HK-2 (cell line): Measurements from ENCODE around the gene IQCH.

ENCODE experiments used
- DNase-seq: peaks from one replicate; pipeline ENCODE4 v3.0.0-alpha.2; 2018; ENCODE audit not compliant: unreplicated experiment

IQCH gene

DNA sequence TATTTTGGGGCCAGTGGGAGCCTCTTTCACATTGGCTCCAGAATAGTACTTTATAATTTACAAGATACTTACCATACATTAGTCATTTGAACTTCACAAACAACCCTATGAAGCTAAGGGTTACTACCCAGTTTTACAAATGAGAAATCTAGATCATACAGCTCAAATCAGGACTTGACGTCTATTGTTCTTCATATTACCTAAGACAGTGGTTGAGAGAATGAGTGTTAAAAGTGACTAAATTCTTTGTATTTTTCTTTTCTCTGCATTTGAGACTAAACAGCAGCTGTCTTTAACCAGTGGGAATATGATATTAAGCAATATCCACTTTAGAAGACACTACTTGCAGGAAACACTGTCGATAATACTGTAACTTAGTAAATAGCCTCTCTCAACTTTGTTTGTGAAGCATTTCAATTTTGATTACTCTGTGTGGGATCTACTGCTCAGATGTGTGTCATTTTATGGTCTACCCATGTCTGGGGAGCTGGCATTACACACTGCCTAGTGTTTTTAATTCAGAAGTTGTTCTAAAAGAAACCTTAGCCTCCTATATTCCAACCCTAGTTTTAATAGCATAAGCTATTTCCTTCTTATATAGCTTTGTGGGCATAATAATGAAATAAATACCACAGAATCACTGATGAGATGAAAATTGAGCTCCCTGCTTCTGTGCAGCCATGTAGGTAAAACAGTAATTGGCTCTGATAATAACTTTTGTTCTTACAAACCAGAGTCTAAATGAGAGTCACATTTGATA lies 45.9 kb downstream of the IQCH start:
- no peak for DNase-seq

DNA sequence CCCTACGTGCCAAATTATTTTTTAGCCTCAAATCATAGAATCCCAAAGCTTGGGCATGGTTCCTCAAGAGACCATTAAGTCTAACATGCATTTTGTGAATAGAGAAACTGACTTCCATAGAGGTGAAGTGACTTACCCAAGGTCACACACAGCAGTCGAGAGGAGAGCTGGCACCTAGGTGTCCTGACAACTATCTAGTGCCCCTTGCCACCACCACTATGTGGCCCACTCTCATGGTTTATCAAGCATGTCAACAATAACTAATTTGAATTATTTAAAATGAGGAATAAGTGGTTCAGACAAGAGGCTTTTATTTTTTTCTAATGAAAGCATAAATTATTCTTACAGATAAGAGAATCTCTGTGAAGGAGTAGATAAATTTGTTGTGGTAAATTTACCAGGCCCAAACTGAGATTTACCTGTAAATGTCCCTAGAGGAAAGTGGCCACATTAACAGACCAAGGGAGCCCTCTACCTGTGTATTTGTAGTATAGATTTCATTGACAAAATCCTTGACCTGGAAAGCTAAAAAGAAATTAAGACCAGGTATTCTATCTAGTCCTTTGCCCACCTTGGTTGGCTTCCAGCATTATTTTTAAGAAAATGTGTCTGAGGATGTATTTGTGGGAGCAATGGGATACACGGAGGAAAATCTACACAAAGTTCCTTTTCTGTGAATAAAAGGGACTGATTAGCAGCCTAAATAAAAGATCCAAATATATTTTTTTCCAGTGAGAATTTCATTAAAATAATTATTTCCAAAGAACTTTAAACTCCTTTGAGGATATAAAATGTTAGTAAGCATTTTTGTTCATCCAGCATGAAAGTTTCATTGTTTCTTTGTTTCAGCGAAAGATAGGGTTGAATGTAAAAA lies 49.1 kb downstream of the IQCH start:
- DNase-seq = no peak

DNA sequence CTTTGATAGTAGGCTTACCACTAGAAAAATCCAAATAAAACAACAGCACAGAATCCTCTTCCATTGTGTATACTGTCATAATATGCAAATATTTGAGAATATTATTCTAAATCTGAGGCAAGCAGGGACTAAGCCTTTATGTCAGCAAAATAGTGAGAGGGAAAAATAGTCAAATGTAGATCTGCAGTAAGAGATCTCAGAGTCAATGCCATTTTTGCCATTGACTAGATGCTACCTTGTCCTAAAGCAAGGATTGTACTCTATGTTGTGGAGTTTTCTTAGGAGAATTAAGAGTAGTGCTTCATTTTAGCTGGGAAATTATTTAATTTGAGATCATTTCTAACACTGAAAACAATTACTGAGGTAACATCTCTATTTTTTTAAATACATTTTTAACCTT lies 50.2 kb downstream of the IQCH start:
- no peak for DNase-seq

DNA sequence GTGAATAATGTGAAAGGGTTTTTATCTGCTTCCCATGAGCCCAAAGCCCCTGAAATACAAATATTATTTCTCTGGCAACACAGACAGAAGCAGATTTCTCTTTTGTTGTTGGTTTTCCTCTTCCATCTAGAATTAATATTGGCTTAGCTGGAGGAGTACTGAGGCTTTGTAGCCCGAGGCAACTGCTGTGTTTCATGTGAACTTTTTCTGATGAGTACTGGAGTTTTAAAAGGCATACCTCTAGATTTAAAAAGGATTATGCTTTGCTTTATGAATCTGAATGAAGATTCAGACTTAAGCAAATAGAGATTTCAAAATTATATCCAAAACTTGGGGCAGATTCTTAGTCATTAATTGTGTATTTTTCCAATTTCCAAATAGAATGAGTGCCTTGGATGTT lies 50.9 kb downstream of the IQCH start:
- no peak for DNase-seq

DNA sequence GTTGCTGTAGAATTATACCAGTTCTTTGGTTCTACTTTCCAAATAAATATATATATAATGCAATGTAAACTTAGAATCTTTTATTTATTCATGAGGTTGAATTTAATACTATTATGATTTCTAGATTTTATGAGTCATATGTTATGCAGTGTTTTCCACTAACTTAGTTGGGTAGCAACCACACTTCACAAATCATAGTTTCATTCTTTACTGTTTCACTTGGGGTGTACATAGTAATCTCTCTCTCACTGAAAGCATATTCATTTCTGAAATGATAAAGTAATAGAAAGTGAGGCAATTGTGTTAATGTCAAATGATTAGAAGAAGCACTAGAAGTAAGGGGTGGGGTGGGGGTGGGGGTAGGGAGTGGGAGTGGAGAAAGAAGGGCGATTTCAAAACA lies 52.6 kb downstream of the IQCH start:
- DNase-seq = no peak

DNA sequence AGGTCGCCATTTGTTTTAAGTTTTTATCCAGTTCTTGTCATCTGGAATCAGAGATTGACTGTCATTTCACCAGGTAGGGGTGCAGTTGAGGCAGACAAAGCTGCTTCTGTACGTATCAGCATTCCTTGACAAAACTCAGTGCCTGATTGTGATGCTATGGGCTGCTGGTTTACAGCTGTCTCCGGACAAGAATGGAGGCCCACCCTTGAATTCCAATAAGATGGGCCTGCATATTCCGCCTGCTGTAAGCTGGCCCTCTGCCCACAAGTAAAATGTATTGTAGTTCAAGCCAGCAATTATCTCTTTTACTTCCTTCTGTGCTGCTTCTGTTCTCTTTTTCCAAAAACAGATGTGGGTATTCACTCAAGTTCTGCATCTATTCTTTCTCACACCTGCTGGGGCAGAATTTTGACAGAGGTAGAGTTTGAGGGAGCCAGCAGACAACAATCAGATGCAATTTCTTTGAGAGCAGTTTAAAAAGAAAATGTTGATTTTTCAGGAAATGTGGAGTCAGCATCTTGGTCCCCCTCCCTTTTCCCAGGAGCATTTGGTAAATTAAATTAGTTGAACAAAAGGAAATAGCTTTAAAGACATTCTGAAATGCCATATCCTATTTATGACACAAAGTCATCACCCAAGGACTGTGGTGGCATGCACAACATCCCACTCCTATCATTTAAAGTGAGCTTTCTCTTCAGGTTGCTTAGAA lies 53.5 kb downstream of the IQCH start:
- no peak for DNase-seq

DNA sequence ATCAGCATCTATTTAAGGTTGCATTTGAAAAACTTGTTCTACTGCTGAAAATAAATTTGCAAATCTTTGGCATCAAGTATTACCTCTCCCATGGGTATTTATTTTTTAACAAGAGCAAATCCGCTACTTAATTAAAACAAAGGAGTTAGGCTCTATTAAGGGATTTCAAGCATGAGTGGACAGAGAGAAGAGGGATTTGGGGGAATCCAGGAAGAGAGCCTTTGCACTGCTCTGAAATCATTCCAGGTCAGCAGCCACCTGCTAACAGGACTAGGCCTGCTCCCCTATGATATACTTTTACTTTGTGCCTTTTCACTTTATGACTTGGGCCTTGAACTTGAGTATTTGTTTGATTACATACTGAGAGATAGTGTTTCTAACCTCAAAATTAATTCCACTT lies 57.1 kb downstream of the IQCH start:
- no peak for DNase-seq

DNA sequence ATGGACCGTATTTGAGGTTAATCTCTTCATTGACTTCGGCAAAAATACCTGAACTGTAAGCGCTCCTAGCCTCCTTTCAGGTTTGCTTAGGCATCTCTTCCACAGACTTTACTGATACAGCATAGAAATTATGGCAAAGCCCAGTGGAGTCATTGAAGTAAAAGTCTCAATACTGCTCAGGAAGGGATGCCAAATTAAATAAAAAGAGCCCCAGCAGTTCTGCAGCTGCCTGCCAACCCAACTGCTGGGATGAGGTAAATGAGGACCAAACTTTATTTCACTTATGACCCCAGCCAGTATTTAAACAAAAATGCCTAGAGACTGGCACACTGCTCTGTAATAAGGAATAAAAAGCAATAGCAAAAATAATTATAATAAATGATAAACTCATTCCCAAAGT lies 65.4 kb downstream of the IQCH start:
- no peak for DNase-seq

DNA sequence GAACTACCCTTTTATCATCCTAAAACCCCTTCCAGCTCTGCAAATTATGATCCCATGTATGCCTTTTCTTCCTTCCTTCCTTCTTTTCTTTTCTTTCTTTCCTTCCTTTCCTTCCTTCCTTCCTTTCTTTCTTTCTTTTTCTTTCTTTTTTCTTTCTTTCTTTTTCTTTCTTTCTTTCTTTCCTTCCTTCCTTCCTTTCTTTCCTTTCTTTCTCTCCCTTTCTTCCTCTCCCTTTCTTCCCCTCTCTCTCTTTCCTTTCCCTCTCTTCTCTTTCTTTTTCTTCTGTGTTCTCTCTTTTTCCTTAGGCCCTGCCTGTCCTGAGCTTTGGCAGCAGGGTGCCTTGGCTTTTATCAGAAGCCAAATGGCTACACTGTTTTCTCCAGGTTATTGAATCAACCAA lies 66.8 kb downstream of the IQCH start:
- no peak for DNase-seq

DNA sequence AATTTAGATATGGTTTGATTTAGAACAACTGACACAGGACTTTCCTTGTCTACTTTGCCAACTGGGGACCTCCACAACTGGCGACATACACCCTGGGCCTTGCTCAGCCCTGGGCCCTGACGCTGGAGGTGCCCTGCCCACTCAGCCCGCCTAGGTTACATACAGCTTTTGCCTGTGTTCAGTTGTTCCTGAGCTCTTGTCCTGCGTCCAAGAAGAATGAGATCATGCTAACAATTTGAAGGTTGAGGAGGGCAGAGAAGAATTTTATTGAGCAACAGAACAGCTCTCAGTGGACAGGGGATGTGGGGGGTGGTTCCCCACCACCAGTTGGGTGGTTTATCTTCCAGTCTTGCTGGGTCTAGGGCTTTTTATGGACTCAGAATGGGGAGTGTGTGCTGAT lies 67.9 kb downstream of the IQCH start:
- no peak for DNase-seq

DNA sequence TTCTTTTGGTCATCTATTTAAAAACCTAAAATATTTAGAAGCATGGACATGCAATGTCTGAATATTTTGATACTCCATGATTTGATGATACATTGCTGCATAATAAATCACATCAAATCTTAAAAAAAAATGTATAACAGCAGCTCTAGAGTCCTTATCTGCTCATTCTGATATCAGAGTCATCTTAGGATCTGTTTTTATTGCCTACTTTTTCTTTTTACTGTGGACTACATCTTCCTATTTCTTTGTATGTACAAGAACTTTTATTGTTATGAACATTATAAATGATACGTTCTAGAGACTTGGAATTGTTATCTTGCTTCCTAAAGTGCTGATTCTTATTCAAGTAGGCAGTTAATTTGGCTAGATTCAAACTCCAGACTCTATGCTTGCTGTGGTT lies 72.7 kb downstream of the IQCH start:
- no peak for DNase-seq

DNA sequence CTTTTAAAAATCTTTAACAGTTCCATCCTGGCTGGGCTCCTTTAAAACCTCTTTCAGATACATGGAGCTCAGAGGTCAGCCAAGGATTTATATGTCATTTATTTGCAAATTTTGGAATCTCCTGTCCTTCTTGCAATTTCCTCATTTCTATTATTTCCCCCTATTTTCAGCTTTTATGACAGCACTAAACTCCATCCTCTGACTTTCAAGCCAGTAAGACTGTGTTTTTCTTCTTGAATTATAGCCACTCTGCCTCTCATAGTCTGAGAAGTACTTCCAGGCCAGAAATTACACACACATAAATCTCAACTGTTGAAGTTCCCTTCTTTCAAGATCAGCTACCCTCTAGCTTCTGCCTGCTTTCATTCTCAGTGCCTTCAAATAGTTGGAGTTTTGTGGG lies 73.2 kb downstream of the IQCH start:
- no peak for DNase-seq

DNA sequence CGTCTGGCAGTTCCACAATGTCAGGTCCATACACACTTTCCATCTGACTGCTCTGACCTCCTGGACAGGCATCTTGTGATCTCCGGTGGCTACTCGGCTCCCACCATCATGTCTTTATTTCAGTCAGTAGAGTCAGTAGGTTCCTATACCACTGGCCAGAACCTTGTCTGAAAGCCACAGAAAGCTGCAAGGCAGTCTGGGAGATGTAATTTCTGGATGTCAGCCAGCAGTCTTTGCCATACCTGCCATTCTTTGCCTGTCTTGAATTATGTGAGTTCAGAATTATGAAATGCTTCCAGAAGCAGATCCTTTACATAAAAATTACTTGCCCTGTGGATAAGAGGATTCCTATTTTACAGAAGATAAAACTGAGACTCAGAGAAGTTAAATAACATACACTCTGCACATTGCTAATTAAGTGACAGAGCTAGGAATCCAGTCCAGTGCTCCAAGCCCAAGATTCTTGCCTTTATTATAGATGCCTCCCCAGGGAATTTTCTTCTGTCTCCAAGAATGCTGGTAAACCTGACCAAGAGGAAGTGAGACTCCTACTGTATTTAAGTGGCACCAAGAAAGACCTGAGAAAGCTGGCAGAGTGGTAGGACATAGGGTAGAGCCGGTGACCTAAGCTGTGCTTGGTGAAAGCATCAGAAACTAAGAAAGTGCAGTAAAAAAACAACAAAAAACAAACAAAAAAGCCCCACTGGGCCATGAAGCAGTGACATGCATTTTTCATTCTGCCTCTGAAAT lies 75.6 kb downstream of the IQCH start:
- no peak for DNase-seq

DNA sequence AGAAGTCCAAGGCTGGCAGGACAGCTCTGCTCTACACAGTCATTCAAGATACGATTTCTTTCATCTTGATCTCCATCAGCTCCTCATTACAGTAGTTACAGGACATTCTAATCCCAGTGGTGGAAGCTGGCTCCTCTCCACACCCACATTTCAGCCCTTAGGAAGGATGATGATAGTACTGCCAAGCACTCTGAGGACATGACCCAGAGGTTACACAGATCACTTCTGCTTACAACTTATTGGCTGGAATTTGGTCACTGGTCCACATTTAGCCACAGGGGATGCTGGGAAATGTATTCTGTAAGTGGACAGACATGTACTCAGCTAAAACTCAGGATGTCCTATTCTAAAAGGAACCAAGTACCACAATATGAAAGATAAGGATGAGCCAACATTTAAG lies 77.1 kb downstream of the IQCH start:
- no peak for DNase-seq

DNA sequence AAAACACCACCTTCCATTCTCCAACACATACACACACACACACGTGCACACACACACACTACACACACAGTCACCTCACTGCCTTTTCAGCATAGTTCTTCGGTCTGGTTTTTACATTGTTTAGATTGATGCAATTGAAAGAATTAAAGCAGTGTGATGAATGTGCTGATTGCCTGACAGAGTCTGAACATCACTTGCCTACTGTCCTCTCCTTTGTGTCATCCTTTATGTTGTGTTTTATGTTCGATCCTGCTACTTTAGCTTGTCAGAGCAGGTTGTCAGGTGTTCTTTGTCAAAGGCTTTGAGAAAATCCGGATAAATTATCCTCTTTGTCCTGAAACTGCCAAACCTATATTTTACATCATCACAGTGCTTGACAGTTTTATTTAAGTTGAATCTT lies 80.4 kb downstream of the IQCH start:
- no peak for DNase-seq

DNA sequence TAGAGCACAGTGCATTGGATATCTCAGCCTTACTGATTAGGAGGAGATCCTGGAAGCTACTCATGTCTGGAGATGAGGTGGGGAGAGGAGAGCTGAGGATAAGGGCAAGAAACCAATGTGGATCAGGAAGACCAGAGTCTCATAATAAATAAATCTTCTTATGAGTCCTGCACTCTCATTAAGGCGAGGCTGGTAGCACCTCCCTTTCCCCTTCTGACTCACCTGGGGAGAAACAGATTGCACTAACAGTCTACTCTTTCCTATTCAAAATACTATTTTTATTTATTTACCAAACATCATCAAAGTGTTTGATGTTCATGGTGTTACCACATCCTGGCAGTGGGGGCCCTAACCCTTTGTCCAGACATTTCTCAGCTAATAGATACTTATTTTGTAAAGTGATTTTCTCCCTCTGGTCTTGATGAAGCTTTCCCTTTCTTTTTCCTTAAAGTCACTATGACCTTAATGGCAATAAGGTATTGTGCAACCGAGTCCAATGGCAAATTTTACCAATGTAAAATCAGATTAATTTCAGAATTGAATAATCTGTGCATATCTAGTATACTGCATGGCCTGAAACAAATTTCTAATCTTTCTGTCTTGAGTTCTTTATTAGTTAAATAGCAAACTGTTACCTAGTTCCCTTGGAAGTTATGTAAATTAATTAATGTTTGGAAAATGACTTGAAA lies 81.1 kb downstream of the IQCH start:
- no peak for DNase-seq

DNA sequence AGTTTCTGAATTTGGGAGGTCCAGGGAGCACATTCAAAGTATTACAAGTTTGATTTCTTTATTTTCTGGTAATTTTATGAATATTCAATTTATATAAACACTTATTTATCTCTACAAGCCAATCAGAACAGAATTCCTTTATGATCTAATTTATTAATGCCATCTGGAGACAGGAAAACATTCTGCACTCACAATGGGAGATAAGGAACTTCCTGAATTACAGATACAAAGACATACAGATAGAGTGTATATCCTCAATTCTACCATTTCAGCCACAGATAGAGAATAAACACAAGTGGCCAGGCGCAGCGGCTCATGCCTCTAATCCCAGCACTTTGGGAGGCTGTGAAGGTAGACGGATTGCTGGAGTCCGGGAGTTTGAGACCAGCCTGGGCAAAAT lies 86.0 kb downstream of the IQCH start:
- DNase-seq = no peak

DNA sequence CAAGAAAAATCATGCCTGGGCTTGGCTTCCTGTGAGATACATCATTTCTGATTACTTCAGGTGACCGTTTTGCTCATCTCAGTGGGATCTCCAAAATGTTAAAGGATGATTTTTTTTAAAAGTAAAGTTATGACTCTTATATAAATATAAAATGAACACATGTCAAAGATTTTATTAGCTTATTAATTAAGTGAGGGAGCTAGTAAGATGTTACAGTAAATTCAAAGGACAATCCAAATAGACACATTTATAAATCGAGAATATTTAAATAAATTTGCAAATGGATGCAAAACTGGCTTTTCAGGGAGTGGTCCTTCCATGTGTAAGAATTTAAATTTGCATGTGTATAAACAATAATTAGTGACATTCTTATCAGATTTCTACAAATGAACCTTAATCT lies 87.0 kb downstream of the IQCH start:
- no peak for DNase-seq

DNA sequence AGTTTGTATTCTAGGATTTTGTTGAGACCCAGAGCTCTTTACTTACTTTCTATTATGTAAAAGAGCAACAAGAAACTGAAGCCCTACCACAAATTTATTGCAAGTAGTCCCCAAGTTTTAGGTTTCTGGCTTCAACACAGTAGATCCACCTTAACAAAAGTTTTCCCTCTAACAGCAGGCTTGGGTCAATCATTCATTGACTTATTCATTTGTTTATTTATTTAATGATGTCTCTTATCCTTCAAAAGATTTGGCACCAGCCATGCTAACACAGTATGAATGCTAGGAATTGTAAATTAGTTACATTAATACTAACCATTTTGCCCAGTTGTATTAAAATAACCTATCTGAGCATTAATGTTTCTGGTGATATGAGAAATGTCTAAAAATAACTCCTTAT lies 88.6 kb downstream of the IQCH start:
- no peak for DNase-seq

DNA sequence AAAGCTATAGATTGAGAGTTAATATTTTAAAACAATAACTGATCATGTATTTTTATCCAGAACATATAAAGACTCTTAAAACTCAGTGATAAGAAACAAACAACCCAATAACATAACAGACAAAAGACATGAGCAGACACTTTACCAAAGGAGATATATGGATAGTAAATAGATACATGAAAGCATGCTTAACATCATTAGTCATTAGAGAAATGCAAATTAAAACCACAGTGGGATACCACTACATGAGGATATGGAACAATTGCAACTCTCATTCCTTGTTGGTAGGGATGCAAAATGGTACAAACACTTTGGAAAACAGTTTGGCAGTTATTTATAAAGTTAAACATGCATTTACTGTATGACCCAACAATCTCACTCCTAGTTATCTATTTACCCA lies 95.0 kb downstream of the IQCH start:
- DNase-seq = no peak

DNA sequence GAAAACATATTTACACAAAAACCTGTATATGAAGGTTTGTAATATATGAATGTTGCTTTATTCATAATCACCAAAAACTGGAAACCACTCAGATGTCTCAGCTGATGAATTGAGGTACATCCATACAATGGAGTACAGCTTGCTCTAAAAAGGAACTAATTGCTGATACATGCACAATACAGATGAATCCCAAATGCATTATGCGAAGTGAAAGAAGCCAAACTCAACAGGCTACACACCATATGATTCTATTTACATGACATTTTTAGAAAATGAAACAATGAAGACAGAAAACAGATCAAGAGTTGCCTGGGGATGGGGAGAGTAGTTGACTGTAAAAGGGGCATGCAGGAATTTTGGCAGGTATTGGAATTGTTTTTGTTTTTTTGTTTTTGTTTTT lies 95.5 kb downstream of the IQCH start:
- DNase-seq = no peak
